ENCODE results near the gene TSSC4. TPM values are rescaled to one million over a fixed set of nuclear protein-coding genes. Genes with fewer than 3 reads are reported as not detected.

Gene TSSC4
- total and polyA plus RNA-seq, 9 of the 15 experiments (the other 6 are each of a cell fraction or from before 2014, with no cell fraction given): 0.41 to 54.2 (median 11.0) TPM

GRCh38 chr11:2419638-2420501 lies 19.3 kb downstream of the TSSC4 start (continued):
- TF ChIP-seq, protein P1, sequence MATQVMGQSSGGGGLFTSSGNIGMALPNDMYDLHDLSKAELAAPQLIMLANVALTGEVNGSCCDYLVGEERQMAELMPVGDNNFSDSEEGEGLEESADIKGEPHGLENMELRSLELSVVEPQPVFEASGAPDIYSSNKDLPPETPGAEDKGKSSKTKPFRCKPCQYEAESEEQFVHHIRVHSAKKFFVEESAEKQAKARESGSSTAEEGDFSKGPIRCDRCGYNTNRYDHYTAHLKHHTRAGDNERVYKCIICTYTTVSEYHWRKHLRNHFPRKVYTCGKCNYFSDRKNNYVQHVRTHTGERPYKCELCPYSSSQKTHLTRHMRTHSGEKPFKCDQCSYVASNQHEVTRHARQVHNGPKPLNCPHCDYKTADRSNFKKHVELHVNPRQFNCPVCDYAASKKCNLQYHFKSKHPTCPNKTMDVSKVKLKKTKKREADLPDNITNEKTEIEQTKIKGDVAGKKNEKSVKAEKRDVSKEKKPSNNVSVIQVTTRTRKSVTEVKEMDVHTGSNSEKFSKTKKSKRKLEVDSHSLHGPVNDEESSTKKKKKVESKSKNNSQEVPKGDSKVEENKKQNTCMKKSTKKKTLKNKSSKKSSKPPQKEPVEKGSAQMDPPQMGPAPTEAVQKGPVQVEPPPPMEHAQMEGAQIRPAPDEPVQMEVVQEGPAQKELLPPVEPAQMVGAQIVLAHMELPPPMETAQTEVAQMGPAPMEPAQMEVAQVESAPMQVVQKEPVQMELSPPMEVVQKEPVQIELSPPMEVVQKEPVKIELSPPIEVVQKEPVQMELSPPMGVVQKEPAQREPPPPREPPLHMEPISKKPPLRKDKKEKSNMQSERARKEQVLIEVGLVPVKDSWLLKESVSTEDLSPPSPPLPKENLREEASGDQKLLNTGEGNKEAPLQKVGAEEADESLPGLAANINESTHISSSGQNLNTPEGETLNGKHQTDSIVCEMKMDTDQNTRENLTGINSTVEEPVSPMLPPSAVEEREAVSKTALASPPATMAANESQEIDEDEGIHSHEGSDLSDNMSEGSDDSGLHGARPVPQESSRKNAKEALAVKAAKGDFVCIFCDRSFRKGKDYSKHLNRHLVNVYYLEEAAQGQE (IDR thresholded peaks at IDR 0.05; ENCODE audit: borderline replicate concordance): peak; percentile 88
- TF ChIP-seq, protein P1 (CRISPR knock-in tag; IDR thresholded peaks at IDR 0.05; ENCODE audit: low read depth): no peak
- TF ChIP-seq SNAPC5 (CRISPR knock-in tag; IDR thresholded peaks at IDR 0.05): no peak
- peak in 1 of 2 experiments; percentile 21; a peak in 1 of 4 replicates for TF ChIP-seq MAZ (CRISPR knock-in tag; conservative IDR thresholded peaks at IDR 0.05 in 1 of 2, IDR thresholded peaks at IDR 0.05 in 1 of 2)
- no peak for TF ChIP-seq ZC3H11A (IDR thresholded peaks at IDR 0.05; ENCODE audit: low read depth, low read length)
- peak; percentile 33 for TF ChIP-seq BRD9 (IDR thresholded peaks at IDR 0.05; ENCODE audit: low read depth, partially characterized antibody)
- TF ChIP-seq JUNB (CRISPR knock-in tag; conservative IDR thresholded peaks at IDR 0.05): no peak
- TF ChIP-seq HNRNPUL1 (IDR thresholded peaks at IDR 0.05; ENCODE audit: low read length): no peak
- TF ChIP-seq CTBP1 (IDR thresholded peaks at IDR 0.05; ENCODE audit: borderline replicate concordance): no peak

Data from K562 (cell line).